CD4-positive, alpha-beta memory T cell (primary cell): Measurements from ENCODE around the gene TMEM267. TPM values are rescaled to one million over a fixed set of nuclear protein-coding genes. Genes with fewer than 3 reads are reported as not detected.

Experiments used
- polyA plus RNA-seq, 2 donors: library from polyadenylated mRNA; unstranded; fragments of 300-500 nt; fragmentation: Illumina TruSeq; gene quantifications; one replicate each; pipeline ENCODE4 v1.2.3, GENCODE V29; 2021
- total RNA-seq, 2 experiments: library from RNA; stranded (reverse); gene quantifications; one replicate each; pipeline ENCODE4 v1.2.3, GENCODE V29; 2021

TMEM267 gene
- total and polyA plus RNA-seq, 4 experiments from 2014 or later = 16.6 to 39.1 (median 22.1) TPM

Other genes starting within 250 kb of the TMEM267 start
- gene HMGCS1, start 170.5 kb downstream of the TMEM267 start, total RNA-seq = 10 to 100 TPM; 27.7 to 35.7 TPM
- gene HMGCS1, start 170.5 kb downstream of the TMEM267 start, polyA plus RNA-seq = 1 to 10 TPM; 3.3 to 6.8 TPM
- 10 to 100 TPM; 14.6 to 18.2 TPM for gene CCL28, start 71.5 kb downstream of the TMEM267 start, total RNA-seq
- gene CCL28, start 71.5 kb downstream of the TMEM267 start, polyA plus RNA-seq = 1 to 10 TPM; 5.7 to 9.4 TPM
- 1 to 10 TPM; 2.5 to 2.9 TPM for gene C5orf34, start 31.3 kb upstream of the TMEM267 start, total RNA-seq
- gene C5orf34, start 31.3 kb upstream of the TMEM267 start, polyA plus RNA-seq = 1 to 10 TPM in 1 of 2 donors, under 1 TPM in 1; 0.60 to 1.3 TPM
- gene PAIP1, start 73.2 kb upstream of the TMEM267 start, total RNA-seq = 10 to 100 TPM; 36.0 to 38.0 TPM
- 10 to 100 TPM; 48.1 to 48.9 TPM for gene PAIP1, start 73.2 kb upstream of the TMEM267 start, polyA plus RNA-seq
- gene NNT, start 119.3 kb upstream of the TMEM267 start, total RNA-seq = 10 to 100 TPM; 56.1 to 57.6 TPM
- gene NNT, start 119.3 kb upstream of the TMEM267 start, polyA plus RNA-seq = 10 to 100 TPM; 47.0 to 74.7 TPM